K562 (cell line): ENCODE data around the gene CRHR1. TPM values are rescaled to one million over a fixed set of nuclear protein-coding genes. Genes with fewer than 3 reads are reported as not detected.
A peak's percentile ranks its signal among the peaks of the same experiment; 100 is the strongest.

Source experiments
- BHLHE40 ChIP-seq: IDR thresholded peaks from 2 replicates; pipeline ENCODE4 v1.6.1; 2011; ENCODE audit warnings: low read length, improper control_type of control experiment
- CBFA2T2 ChIP-seq: fragments of 450-650 bp; conservative IDR thresholded peaks from 2 replicates; pipeline ENCODE4 v1.6.1; 2017; ENCODE audit warnings: mild to moderate bottlenecking
- CBX5 ChIP-seq: IDR thresholded peaks from 2 replicates; pipeline ENCODE4 v1.6.1; 2014; ENCODE audit warnings: low read depth, borderline replicate concordance
- CCNT2 ChIP-seq: IDR thresholded peaks from 2 replicates; pipeline ENCODE4 v1.6.1; 2011; ENCODE audit warnings: borderline replicate concordance, low read depth, mild to moderate bottlenecking, moderate library complexity, mixed read lengths, low read length; ENCODE audit not compliant: insufficient read length; ENCODE audit errors: extremely low read depth
- GABPA ChIP-seq: fragments of 200-800 bp; sonication (Bioruptor generic); conservative IDR thresholded peaks from 2 replicates; pipeline ENCODE4 v1.6.1; 2016; ENCODE audit warnings: low read depth, missing genetic modification characterization, missing compliant biosample characterization
- MEF2D ChIP-seq: conservative IDR thresholded peaks from 2 replicates; pipeline ENCODE4 v1.6.1; 2016; ENCODE audit warnings: low read depth, missing genetic modification characterization, missing compliant biosample characterization
- NBN ChIP-seq: fragments of 450-650 bp; IDR thresholded peaks from 2 replicates; pipeline ENCODE4 v1.6.1; 2016; ENCODE audit warnings: low read depth, mild to moderate bottlenecking
- NFATC3 ChIP-seq: fragments of 450-650 bp; IDR thresholded peaks from 2 replicates; pipeline ENCODE4 v1.6.1; 2017; ENCODE audit warnings: mild to moderate bottlenecking
- NR2C2 ChIP-seq, 2 experiments: fragments of 200-800 bp in 1 of 2; sonication (Bioruptor generic) in 1 of 2; sonication (generic) in 1 of 2; formaldehyde crosslinking in 1 of 2; IDR thresholded peaks; 2 replicates each; pipeline versions ENCODE4 v1.6.1 to v1.8.0; 2016 to 2022; ENCODE audit warnings: mild to moderate bottlenecking in 1 of 2, missing compliant biosample characterization in 1 of 2, missing genetic modification characterization in 1 of 2, missing genetic modification reagents in 1 of 2
- PHF20 ChIP-seq: fragments of 450-650 bp; IDR thresholded peaks from 2 replicates; pipeline ENCODE4 v1.6.1; 2018; ENCODE audit not compliant: partially characterized antibody
- RAD51 ChIP-seq: fragments of 450-650 bp; IDR thresholded peaks from 2 replicates; pipeline ENCODE4 v1.7.1; 2016; ENCODE audit warnings: low read depth, mild to moderate bottlenecking, borderline replicate concordance
- RB1 ChIP-seq: fragments of 450-650 bp; IDR thresholded peaks from 2 replicates; pipeline ENCODE4 v1.6.1; 2017; ENCODE audit warnings: low read depth, mild to moderate bottlenecking
- SMAD3 ChIP-seq: fragments of 450-650 bp; formaldehyde crosslinking; conservative IDR thresholded peaks from 2 replicates; pipeline ENCODE4 v1.4.0; 2020; ENCODE audit warnings: mild to moderate bottlenecking
- ZNF282 ChIP-seq: sonication (generic); formaldehyde crosslinking; IDR thresholded peaks from 2 replicates; pipeline ENCODE4 v1.8.1; 2023; ENCODE audit warnings: missing genetic modification reagents
- ZNF316 ChIP-seq: fragments of 450-650 bp; IDR thresholded peaks from 2 replicates; pipeline ENCODE4 v1.6.1; 2016
- ZNF584 ChIP-seq: fragments of 200-800 bp; sonication (Bioruptor generic); IDR thresholded peaks from 2 replicates; pipeline ENCODE4 v1.6.1; 2016; ENCODE audit warnings: low read depth, mild to moderate bottlenecking, missing genetic modification characterization, missing compliant biosample characterization
- ZNF76 ChIP-seq: fragments of 250-450 bp; sonication (Bioruptor Pico); IDR thresholded peaks from 2 replicates; pipeline ENCODE4 v1.4.0; 2020; ENCODE audit warnings: mild to moderate bottlenecking, moderate library complexity, borderline replicate concordance
- polyA plus RNA-seq, 8 experiments: library from polyadenylated mRNA; depleted of rRNA in 4 of 8; stranded (reverse) in 5 of 8; unstranded in 3 of 8; fragments of >200 nt; fragmentation: Nextera tagmentation in 2 of 8; fragmentation: Illumina TruSeq in 1 of 8; extraction: Ambion mirVana in 2 of 8; extraction: Trizol in 1 of 8; gene quantifications; 2 replicates each; pipeline versions ENCODE4 v1.2.1 to v1.2.3, GENCODE V29; 2011 to 2014; ENCODE audit warnings: inconsistent platforms in 1 of 8, missing spikeins in 1 of 8
- total RNA-seq, 7 experiments: library from RNA; depleted of rRNA in 6 of 7; stranded (reverse); fragments of >200 nt in 6 of 7; fragmentation: Illumina TruSeq in 2 of 7; extraction: Trizol in 2 of 7; gene quantifications; 2 replicates each; pipeline versions ENCODE4 v1.2.1 to v1.2.3, GENCODE V29; 2011 to 2021; ENCODE audit warnings: low replicate concordance in 1 of 7
- TF ChIP-seq, protein P1 (sequence below): sonication (generic); formaldehyde crosslinking; IDR thresholded peaks from 2 replicates; pipeline ENCODE4 v1.8.0; 2022; ENCODE audit warnings: mild to moderate bottlenecking, missing genetic modification reagents
- TF ChIP-seq, protein P2 (sequence below): sonication (generic); formaldehyde crosslinking; IDR thresholded peaks from 2 replicates; pipeline ENCODE4 v1.5.0; 2020; ENCODE audit warnings: missing genetic modification reagents
- TF ChIP-seq, protein P3 (sequence below): fragments of 200-400 bp; formaldehyde crosslinking; IDR thresholded peaks from 2 replicates; pipeline ENCODE4 v1.6.1; 2017; ENCODE audit warnings: mild to moderate bottlenecking, low read depth, low read length, moderate library complexity
- TF ChIP-seq, protein P4 (sequence below), 3 experiments: fragments of 200-800 bp in 1 of 3; sonication (Bioruptor generic) in 1 of 3; sonication (generic) in 1 of 3; formaldehyde crosslinking in 1 of 3; IDR thresholded peaks; 2 replicates each; pipeline versions ENCODE4 v1.6.1 to v1.8.0; 2016 to 2022; ENCODE audit warnings: mild to moderate bottlenecking in 2 of 3, missing compliant biosample characterization in 2 of 3, missing genetic modification characterization in 2 of 3, missing genetic modification reagents in 1 of 3

Gene CRHR1
- total and polyA plus RNA-seq, 9 of the 15 experiments (the other 6 are each of a cell fraction or from before 2014, with no cell fraction given), result 0.05 TPM; not detected in 8

DNA sequence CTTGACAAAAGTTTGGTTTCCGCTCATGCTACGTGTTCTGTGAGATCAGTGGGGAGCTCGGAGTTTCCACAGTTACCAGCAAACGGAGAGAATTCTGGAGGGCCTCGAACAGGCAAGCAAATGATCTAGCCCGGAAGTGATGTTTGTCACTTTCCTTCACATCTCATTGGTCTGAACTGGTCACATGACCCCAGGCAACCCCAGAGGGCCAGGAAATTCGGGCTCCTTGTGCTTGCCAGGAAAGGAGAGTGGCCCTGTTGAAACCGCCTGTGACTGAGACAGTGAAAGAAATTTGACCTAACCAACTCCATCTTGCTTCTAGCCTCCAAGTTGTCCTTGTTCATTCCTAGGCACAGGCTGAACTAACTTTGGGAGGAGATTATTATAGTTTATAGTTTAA, 83.6 kb downstream of the CRHR1 start (continued):
- TF ChIP-seq NBN (no peak), CCNT2 (no peak), CBFA2T2 (0 out of 2 replicates have a peak, but pooled peaks have one; percentile 22), RAD51 (peak; percentile 80), RB1 (no peak), PHF20 (no peak), NR2C2 (CRISPR knock-in tag; IDR thresholded peaks at IDR 0.05) (no peak), NR2C2 (tag; IDR thresholded peaks at IDR 0.05) (0 out of 2 replicates have a peak, but pooled peaks have one; percentile 14), ZNF584 (CRISPR knock-in tag) (0 out of 2 replicates have a peak, but pooled peaks have one; percentile 62), BHLHE40 (no peak), CBX5 (no peak), ZNF316 (no peak), ZNF282 (CRISPR knock-in tag) (no peak), NFATC3 (no peak), GABPA (peak; percentile 57), SMAD3 (CRISPR knock-in tag) (0 out of 2 replicates have a peak, but pooled peaks have one; percentile 48), ZNF76 (peak; percentile 63; the same call in 1 of the 2 replicates), MEF2D (tag) (peak; percentile 52; the same call in 1 of the 2 replicates)
- TF ChIP-seq, protein P1, sequence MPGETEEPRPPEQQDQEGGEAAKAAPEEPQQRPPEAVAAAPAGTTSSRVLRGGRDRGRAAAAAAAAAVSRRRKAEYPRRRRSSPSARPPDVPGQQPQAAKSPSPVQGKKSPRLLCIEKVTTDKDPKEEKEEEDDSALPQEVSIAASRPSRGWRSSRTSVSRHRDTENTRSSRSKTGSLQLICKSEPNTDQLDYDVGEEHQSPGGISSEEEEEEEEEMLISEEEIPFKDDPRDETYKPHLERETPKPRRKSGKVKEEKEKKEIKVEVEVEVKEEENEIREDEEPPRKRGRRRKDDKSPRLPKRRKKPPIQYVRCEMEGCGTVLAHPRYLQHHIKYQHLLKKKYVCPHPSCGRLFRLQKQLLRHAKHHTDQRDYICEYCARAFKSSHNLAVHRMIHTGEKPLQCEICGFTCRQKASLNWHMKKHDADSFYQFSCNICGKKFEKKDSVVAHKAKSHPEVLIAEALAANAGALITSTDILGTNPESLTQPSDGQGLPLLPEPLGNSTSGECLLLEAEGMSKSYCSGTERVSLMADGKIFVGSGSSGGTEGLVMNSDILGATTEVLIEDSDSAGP, result no peak
- TF ChIP-seq, protein P2, sequence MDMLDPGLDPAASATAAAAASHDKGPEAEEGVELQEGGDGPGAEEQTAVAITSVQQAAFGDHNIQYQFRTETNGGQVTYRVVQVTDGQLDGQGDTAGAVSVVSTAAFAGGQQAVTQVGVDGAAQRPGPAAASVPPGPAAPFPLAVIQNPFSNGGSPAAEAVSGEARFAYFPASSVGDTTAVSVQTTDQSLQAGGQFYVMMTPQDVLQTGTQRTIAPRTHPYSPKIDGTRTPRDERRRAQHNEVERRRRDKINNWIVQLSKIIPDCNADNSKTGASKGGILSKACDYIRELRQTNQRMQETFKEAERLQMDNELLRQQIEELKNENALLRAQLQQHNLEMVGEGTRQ (CRISPR knock-in tag), result peak; percentile 89
- TF ChIP-seq, protein P3, sequence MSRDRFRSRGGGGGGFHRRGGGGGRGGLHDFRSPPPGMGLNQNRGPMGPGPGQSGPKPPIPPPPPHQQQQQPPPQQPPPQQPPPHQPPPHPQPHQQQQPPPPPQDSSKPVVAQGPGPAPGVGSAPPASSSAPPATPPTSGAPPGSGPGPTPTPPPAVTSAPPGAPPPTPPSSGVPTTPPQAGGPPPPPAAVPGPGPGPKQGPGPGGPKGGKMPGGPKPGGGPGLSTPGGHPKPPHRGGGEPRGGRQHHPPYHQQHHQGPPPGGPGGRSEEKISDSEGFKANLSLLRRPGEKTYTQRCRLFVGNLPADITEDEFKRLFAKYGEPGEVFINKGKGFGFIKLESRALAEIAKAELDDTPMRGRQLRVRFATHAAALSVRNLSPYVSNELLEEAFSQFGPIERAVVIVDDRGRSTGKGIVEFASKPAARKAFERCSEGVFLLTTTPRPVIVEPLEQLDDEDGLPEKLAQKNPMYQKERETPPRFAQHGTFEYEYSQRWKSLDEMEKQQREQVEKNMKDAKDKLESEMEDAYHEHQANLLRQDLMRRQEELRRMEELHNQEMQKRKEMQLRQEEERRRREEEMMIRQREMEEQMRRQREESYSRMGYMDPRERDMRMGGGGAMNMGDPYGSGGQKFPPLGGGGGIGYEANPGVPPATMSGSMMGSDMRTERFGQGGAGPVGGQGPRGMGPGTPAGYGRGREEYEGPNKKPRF, result no peak
- TF ChIP-seq, protein P4, sequence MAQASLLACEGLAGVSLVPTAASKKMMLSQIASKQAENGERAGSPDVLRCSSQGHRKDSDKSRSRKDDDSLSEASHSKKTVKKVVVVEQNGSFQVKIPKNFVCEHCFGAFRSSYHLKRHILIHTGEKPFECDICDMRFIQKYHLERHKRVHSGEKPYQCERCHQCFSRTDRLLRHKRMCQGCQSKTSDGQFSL (CRISPR knock-in tag; IDR thresholded peaks at IDR 0.05), result no peak
- TF ChIP-seq, protein P4 (tag; IDR thresholded peaks at IDR 0.05), result 0 out of 4 replicates have a peak, but pooled peaks of 1 of the 2 experiments have one; percentile 66
